K562 (cell line): ENCODE data around the gene FRMPD4. TPM values are rescaled to one million over a fixed set of nuclear protein-coding genes. Genes with fewer than 3 reads are reported as not detected.

Experiments used
- ATAC-seq: fragments of 200-7000 bp; cut with Tn5 transposase; 3 replicates; pipeline ENCODE4 v1.9.1; 2020; ENCODE audit warnings: moderate library complexity
- BruUV-seq: library from RNA; stranded (reverse); fragments of 400-500 nt; replicated peaks from 2 replicates; lab custom pipeline; 2021; lab: Mats Ljungman, UMichigan
- CTCF ChIA-PET: fragments of 300-600 bp; formaldehyde crosslinking; extraction: SDS; loops from one replicate; lab custom pipeline; 2021; ENCODE audit warnings: low intra/inter-chr PET ratio; lab: Yijun Ruan, JAX
- POLR2A ChIA-PET: fragments of 300-600, 350-650 bp; sonication (Branson Sonifier 250); formaldehyde crosslinking; extraction: SDS; loops from one replicate; lab custom pipeline; 2021; ENCODE audit warnings: antibody characterized with exemption, inconsistent platforms; lab: Yijun Ruan, JAX
- DNase-seq, 4 experiments: peaks; one replicate each; pipeline versions ENCODE4 v3.0.0 to v3.0.0-alpha.2; 2011 to 2018; ENCODE audit warnings: low spot score in 3 of 4, mixed read lengths in 3 of 4; ENCODE audit errors: extremely low read depth in 1 of 4
- FAIRE-seq: peaks from 2 replicates; lab custom pipeline; 2011; peaks lifted over from hg19 to GRCh38; lab: Jason Lieb, UNC
- H2AFZ ChIP-seq: 2 replicates; pipeline ENCODE4 v1.6.0; 2011; ENCODE audit warnings: low read depth, low read length, control low read depth, inconsistent platforms
- H3K27ac ChIP-seq: fragments of 200-600 bp; 3 replicates; pipeline ENCODE4 v1.8.0; 2011; ENCODE audit warnings: low read depth, mild to moderate bottlenecking, control low read depth, inconsistent platforms, low read length, moderate library complexity, mixed read lengths; ENCODE audit errors: extremely low read depth
- H3K27me3 ChIP-seq, 2 experiments: fragments of 300-600 bp in 1 of 2; 2 replicates in 1 of 2; 3 replicates in 1 of 2; pipeline versions ENCODE4 v1.6.0 to v1.8.0; 2011; ENCODE audit warnings: inconsistent platforms in 2 of 2, low read length in 2 of 2, mild to moderate bottlenecking in 1 of 2, mixed read lengths in 1 of 2, moderate library complexity in 1 of 2; ENCODE audit not compliant: control insufficient read depth in 2 of 2, insufficient read depth in 2 of 2
- H3K36me3 ChIP-seq: fragments of 300-600 bp; 3 replicates; pipeline ENCODE4 v1.8.0; 2011; ENCODE audit warnings: mild to moderate bottlenecking, low read length, inconsistent platforms; ENCODE audit not compliant: control insufficient read depth, insufficient read depth
- H3K4me1 ChIP-seq, 2 experiments: fragments of 200-600 bp in 1 of 2; replicated peaks in 1 of 2; 2 replicates in 1 of 2; 3 replicates in 1 of 2; pipeline versions ENCODE4 v1.5.1 to v1.8.0; 2011; ENCODE audit warnings: inconsistent platforms in 2 of 2, low read length in 2 of 2, mild to moderate bottlenecking in 1 of 2, mixed read lengths in 1 of 2, moderate library complexity in 1 of 2; ENCODE audit not compliant: control insufficient read depth in 2 of 2, insufficient read depth in 2 of 2
- H3K4me2 ChIP-seq: 2 replicates; pipeline ENCODE4 v1.6.1; 2011; ENCODE audit warnings: low read length, control low read depth, inconsistent platforms, mixed read lengths; ENCODE audit not compliant: insufficient read depth
- H3K4me3 ChIP-seq: fragments of 200-600 bp; sonication (generic), shearing (Covaris generic); 2 replicates; pipeline ENCODE4 v1.5.1; 2016; ENCODE audit warnings: control low read depth, inconsistent platforms
- H3K79me2 ChIP-seq: fragments of 200-600 bp; 3 replicates; pipeline ENCODE4 v1.8.0; 2011; ENCODE audit warnings: low read length, inconsistent platforms; ENCODE audit not compliant: control insufficient read depth, insufficient read depth
- H3K9ac ChIP-seq, 2 experiments: 2 replicates each; pipeline versions ENCODE4 v1.6.0 to v1.6.1; 2011; ENCODE audit warnings: low read depth in 2 of 2, low read length in 2 of 2, control low read depth in 1 of 2, inconsistent platforms in 1 of 2, mild to moderate bottlenecking in 1 of 2, mixed read lengths in 1 of 2; ENCODE audit not compliant: insufficient read depth in 1 of 2
- H3K9me1 ChIP-seq: one replicate; pipeline ENCODE4 v1.6.0; 2011; ENCODE audit warnings: inconsistent platforms, mild to moderate bottlenecking, low read length, moderate library complexity; ENCODE audit not compliant: control insufficient read depth, insufficient read depth
- H3K9me3 ChIP-seq: replicated peaks from 2 replicates; pipeline ENCODE4 v1.5.1; 2011; ENCODE audit warnings: low read depth, low read length, inconsistent platforms; ENCODE audit not compliant: control insufficient read depth, insufficient read depth
- H4K20me1 ChIP-seq: replicated peaks from 2 replicates; pipeline ENCODE4 v1.6.1; 2011; ENCODE audit warnings: low read length, inconsistent platforms, mixed read lengths; ENCODE audit not compliant: control insufficient read depth, insufficient read depth
- CBX1 ChIP-seq: sonication (generic); IDR thresholded peaks from 2 replicates; pipeline ENCODE4 v1.6.1; 2016; ENCODE audit warnings: antibody characterized with exemption, low read depth, mild to moderate bottlenecking
- HBP1 ChIP-seq: fragments of 450-650 bp; formaldehyde crosslinking; IDR thresholded peaks from 2 replicates; pipeline ENCODE4 v1.4.0; 2022; ENCODE audit warnings: missing genetic modification characterization
- KAT8 ChIP-seq: fragments of 450-650 bp; IDR thresholded peaks from 2 replicates; pipeline ENCODE4 v1.6.1; 2016; ENCODE audit warnings: low read depth, mild to moderate bottlenecking
- POU5F1 ChIP-seq: fragments of 150-350 bp; IDR thresholded peaks from 2 replicates; pipeline ENCODE4 v1.6.1; 2014; ENCODE audit warnings: borderline replicate concordance, low read length, low read depth, mild to moderate bottlenecking; ENCODE audit not compliant: partially characterized antibody
- SIX5 ChIP-seq, 2 experiments: IDR thresholded peaks; 2 replicates each; pipeline ENCODE4 v1.6.1; 2011; ENCODE audit warnings: low read length in 2 of 2, borderline replicate concordance in 1 of 2, low read depth in 1 of 2, mild to moderate bottlenecking in 1 of 2, moderate library complexity in 1 of 2; ENCODE audit not compliant: insufficient read depth in 1 of 2
- SMARCC2 ChIP-seq: fragments of 450-650 bp; IDR thresholded peaks from 2 replicates; pipeline ENCODE4 v1.6.1; 2017; ENCODE audit warnings: antibody characterized with exemption, moderate library complexity, mild to moderate bottlenecking, low read depth
- SRSF9 ChIP-seq: fragments of 200-400 bp; formaldehyde crosslinking; IDR thresholded peaks from 2 replicates; pipeline ENCODE4 v1.6.1; 2017; ENCODE audit warnings: low read depth, low read length, borderline replicate concordance
- TAF7 ChIP-seq: fragments of 450-650 bp; IDR thresholded peaks from 2 replicates; pipeline ENCODE4 v1.6.1; 2016; ENCODE audit warnings: missing genetic modification characterization, missing compliant biosample characterization
- USF1 ChIP-seq: sonication (generic); formaldehyde crosslinking; IDR thresholded peaks from 2 replicates; pipeline ENCODE4 v1.9.0; 2022; ENCODE audit warnings: mild to moderate bottlenecking, missing genetic modification reagents
- YBX1 ChIP-seq: fragments of 450-650 bp; IDR thresholded peaks from 2 replicates; pipeline ENCODE4 v1.7.1; 2016; ENCODE audit warnings: mild to moderate bottlenecking
- ZNF217 ChIP-seq: sonication (generic); formaldehyde crosslinking; IDR thresholded peaks from 2 replicates; pipeline ENCODE4 v1.8.0; 2022; ENCODE audit warnings: mild to moderate bottlenecking, missing genetic modification reagents
- ZNF384 ChIP-seq: IDR thresholded peaks from 2 replicates; pipeline ENCODE4 v1.6.1; 2012; ENCODE audit warnings: low read depth, low read length, improper control_type of control experiment
- ZNF639 ChIP-seq, 2 experiments: fragments of 200-800 bp in 1 of 2; sonication (Bioruptor generic) in 1 of 2; sonication (generic) in 1 of 2; formaldehyde crosslinking in 1 of 2; IDR thresholded peaks in 1 of 2; conservative IDR thresholded peaks in 1 of 2; 2 replicates each; pipeline versions ENCODE4 v1.5.0 to v1.6.1; 2016 to 2020; ENCODE audit warnings: missing compliant biosample characterization in 1 of 2, missing genetic modification characterization in 1 of 2, missing genetic modification reagents in 1 of 2
- ZNF764 ChIP-seq: fragments of 250-450 bp; sonication (Bioruptor Pico); IDR thresholded peaks from 2 replicates; pipeline ENCODE4 v1.4.0; 2020; ENCODE audit warnings: low read depth, mild to moderate bottlenecking, moderate library complexity
- WGBS: fragments of 100-300 bp; shearing (Covaris generic); methylation state at CpG from one replicate; pipeline ENCODE4 v1.1.6; 2016; ENCODE audit warnings: low coverage, mixed read lengths; ENCODE audit not compliant: insufficient coverage; ENCODE audit errors: missing lambda C conversion rate; 5-methylcytosine and 5-hydroxymethylcytosine counted together
- in situ Hi-C: fragments of 300-500 bp; cut with MboI; formaldehyde crosslinking; loops from 4 replicates; pipeline ENCODE4 v1.15.0; 2018; ENCODE audit warnings: inconsistent platforms, mixed read lengths
- intact Hi-C: fragments of 100-400 bp; cut with micrococcal nuclease; formaldehyde crosslinking; loops from 2 replicates; pipeline ENCODE4 v1.14.2; 2022
- polyA plus RNA-seq, 8 experiments: library from polyadenylated mRNA; depleted of rRNA in 4 of 8; stranded (reverse) in 5 of 8; unstranded in 3 of 8; fragments of >200 nt; fragmentation: Nextera tagmentation in 2 of 8; fragmentation: Illumina TruSeq in 1 of 8; extraction: Ambion mirVana in 2 of 8; extraction: Trizol in 1 of 8; gene quantifications; 2 replicates each; pipeline versions ENCODE4 v1.2.1 to v1.2.3, GENCODE V29; 2011 to 2014; ENCODE audit warnings: inconsistent platforms in 1 of 8, missing spikeins in 1 of 8
- total RNA-seq, 7 experiments: library from RNA; depleted of rRNA in 6 of 7; stranded (reverse); fragments of >200 nt in 6 of 7; fragmentation: Illumina TruSeq in 2 of 7; extraction: Trizol in 2 of 7; gene quantifications; 2 replicates each; pipeline versions ENCODE4 v1.2.1 to v1.2.3, GENCODE V29; 2011 to 2021; ENCODE audit warnings: low replicate concordance in 1 of 7

The FRMPD4 gene
- total and polyA plus RNA-seq, 9 of the 15 experiments (the other 6 are each of a cell fraction or from before 2014, with no cell fraction given) = not detected

DNA sequence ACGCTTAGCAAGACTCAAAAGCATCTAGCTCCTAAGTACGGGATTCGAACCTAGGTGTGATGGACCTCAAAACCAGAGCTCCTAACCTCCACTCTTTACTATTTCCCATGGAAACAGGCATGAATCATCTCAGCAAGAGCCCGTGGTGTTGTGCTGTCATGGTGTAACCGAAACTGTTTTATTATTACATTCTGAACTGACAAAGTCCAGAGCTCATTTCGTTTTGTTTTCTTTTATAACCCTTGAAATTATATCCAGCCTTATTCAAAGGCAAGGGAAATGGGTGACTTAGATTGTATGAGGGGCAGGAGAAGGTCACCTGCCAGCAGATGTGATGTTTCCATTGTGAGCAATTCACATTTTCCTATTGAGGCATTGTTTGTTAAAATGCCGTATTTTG, 301.1 kb downstream of the FRMPD4 start:
- BruUV-seq = no TSS peak
- Histone ChIP-seq H3K27ac (no peak overlapping the region), H2AFZ (no peak overlapping the region), H3K79me2 (no peaks in the 10 kb centered on the region), H3K4me3 (no peak overlapping the region), H4K20me1 (no peaks in the 10 kb centered on the region), H3K9me1 (no peaks in the 10 kb centered on the region), H3K9me3 (no peaks in the 10 kb centered on the region), H3K36me3 (no peaks in the 10 kb centered on the region), H3K4me1 (no peaks in the 10 kb centered on the region), H3K4me2 (no peak overlapping the region), H3K27me3 (no peaks in the 10 kb centered on the region), H3K9ac (no peak overlapping the region)
- TF ChIP-seq ZNF764 (CRISPR knock-in tag) (no peak), SMARCC2 (no peak), CBX1 (no peak)
- ChIA-PET CTCF (no interaction called here), POLR2A (no interaction called here)
- FAIRE-seq (no peak), ATAC-seq (no peak), DNase-seq (no peak)
- in situ Hi-C loops = no loop called here
- intact Hi-C loops = no loop called here
- WGBS = 2% methylated on average over 7 of the region's 7 CpGs

DNA sequence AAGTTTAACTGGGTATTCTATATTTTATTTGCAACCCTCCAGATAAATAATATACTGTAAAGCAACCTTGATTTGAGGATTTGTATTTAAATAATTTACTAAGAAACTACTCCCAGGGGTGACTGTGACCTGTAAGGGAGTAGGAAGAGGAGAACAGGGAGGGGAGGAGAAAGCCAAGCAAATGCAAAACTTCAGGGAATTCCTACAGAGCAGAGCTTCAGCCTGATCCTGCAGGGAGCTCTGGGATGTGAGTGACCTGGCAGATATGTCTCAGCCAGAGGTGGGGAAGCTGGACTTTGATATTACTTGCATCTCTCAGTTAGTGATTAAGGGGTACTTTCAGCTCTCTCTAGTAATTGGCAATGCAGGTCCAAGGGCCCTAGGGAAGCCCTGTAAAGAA, 302.0 kb downstream of the FRMPD4 start:
- in situ Hi-C loops = no loop called here
- no peak for FAIRE-seq
- no peaks in the 10 kb centered on the region for H3K9me1 ChIP-seq

More for the DNA sequence above, 302.0 kb downstream of the FRMPD4 start:
- ChIA-PET POLR2A (no interaction called here), CTCF (no interaction called here)
- DNase-seq (no peak), ATAC-seq (no peak)
- TF ChIP-seq ZNF217 (CRISPR knock-in tag) (no peak), SIX5 (IDR thresholded peaks at IDR 0.05; ENCODE audit: borderline replicate concordance in 1 of 2, insufficient read depth in 1 of 2, low read depth in 1 of 2, low read length in 2 of 2) (no peak), ZNF384 (no peak), HBP1 (CRISPR knock-in tag) (no peak), YBX1 (no peak), ZNF639 (CRISPR knock-in tag; conservative IDR thresholded peaks at IDR 0.05 in 1 of 2, IDR thresholded peaks at IDR 0.05 in 1 of 2) (no peak), TAF7 (tag) (no peak), USF1 (CRISPR knock-in tag) (no peak), SRSF9 (no peak), POU5F1 (no peak), KAT8 (no peak)
- Histone ChIP-seq H2AFZ (no peak overlapping the region), H4K20me1 (no peaks in the 10 kb centered on the region), H3K4me1 (no peaks in the 10 kb centered on the region), H3K4me2 (no peak overlapping the region), H3K9me3 (no peaks in the 10 kb centered on the region), H3K4me3 (no peak overlapping the region), H3K27ac (no peak overlapping the region), H3K36me3 (no peaks in the 10 kb centered on the region), H3K79me2 (no peaks in the 10 kb centered on the region), H3K9ac (no peak overlapping the region), H3K27me3 (no peaks in the 10 kb centered on the region)
- BruUV-seq = no TSS peak
- intact Hi-C loops = no loop called here
